OCI-LY7 (cell line): ENCODE measurements around the gene RPS5. TPM values are rescaled to one million over a fixed set of nuclear protein-coding genes. Genes with fewer than 3 reads are reported as not detected.

Source experiments
- BruUV-seq: library from RNA; stranded (reverse); fragments of 400-500 nt; replicated peaks from 2 replicates; lab custom pipeline; 2021; lab: Mats Ljungman, UMichigan
- CTCF ChIA-PET: fragments of 300-600 bp; sonication (Branson Sonifier 250); formaldehyde crosslinking; loops from one replicate; lab custom pipeline; 2022; ENCODE audit warnings: antibody characterized with exemption; ENCODE audit not compliant: unreplicated experiment; lab: Charles Lee
- POLR2A ChIA-PET: fragments of 300-600 bp; sonication (Branson Sonifier 250); formaldehyde crosslinking; loops from one replicate; lab custom pipeline; 2022; ENCODE audit warnings: antibody characterized with exemption; lab: Charles Lee
- DNase-seq: peaks from one replicate; pipeline ENCODE4 v3.0.0-alpha.2; 2015; ENCODE audit warnings: low spot score
- H2AFZ ChIP-seq: fragments of 200-600 bp; sonication (generic), shearing (Covaris generic); 2 replicates; pipeline ENCODE4 v1.6.1; 2014; ENCODE audit warnings: mild to moderate bottlenecking, antibody characterized with exemption, low read length, moderate library complexity
- H3K27ac ChIP-seq: fragments of 200-600 bp; sonication (generic); 2 replicates; pipeline ENCODE4 v1.5.1; 2014; ENCODE audit warnings: mixed run types, low read depth, mild to moderate bottlenecking, moderate library complexity, low read length, inconsistent platforms; ENCODE audit not compliant: poor library complexity, severe bottlenecking
- H3K36me3 ChIP-seq: fragments of 200-600 bp; sonication (generic); 2 replicates; pipeline ENCODE4 v1.6.1; 2014; ENCODE audit warnings: mild to moderate bottlenecking, antibody characterized with exemption, low read length, moderate library complexity, mixed read lengths; ENCODE audit not compliant: insufficient read depth
- H3K4me1 ChIP-seq: fragments of 200-600 bp; sonication (generic); 2 replicates; pipeline ENCODE4 v1.5.1; 2014; ENCODE audit warnings: mild to moderate bottlenecking, low read length; ENCODE audit not compliant: insufficient read depth, poor library complexity, severe bottlenecking
- H3K4me2 ChIP-seq: fragments of 200-600 bp; sonication (generic); 2 replicates; pipeline ENCODE4 v1.6.1; 2014; ENCODE audit warnings: mild to moderate bottlenecking, low read length
- H3K4me3 ChIP-seq: fragments of 200-600 bp; sonication (generic); 2 replicates; pipeline ENCODE4 v1.5.1; 2014; ENCODE audit warnings: mild to moderate bottlenecking, low read depth, low read length; ENCODE audit not compliant: poor library complexity, severe bottlenecking
- H3K79me2 ChIP-seq: fragments of 200-600 bp; sonication (generic); 2 replicates; pipeline ENCODE4 v1.6.1; 2016; ENCODE audit warnings: low read depth, mild to moderate bottlenecking, low read length, moderate library complexity, mixed read lengths; ENCODE audit not compliant: insufficient read depth
- H3K9me2 ChIP-seq: fragments of 200-600 bp; sonication (generic); 2 replicates; pipeline ENCODE4 v1.6.1; 2016; ENCODE audit warnings: mild to moderate bottlenecking, low read length, mixed read lengths; ENCODE audit not compliant: insufficient read depth
- H3K9me3 ChIP-seq: fragments of 200-600 bp; sonication (generic); 2 replicates; pipeline ENCODE4 v1.6.1; 2014; ENCODE audit warnings: mild to moderate bottlenecking, mixed run types, low read length, mixed read lengths
- H4K20me1 ChIP-seq: fragments of 200-600 bp; sonication (generic); 2 replicates; pipeline ENCODE4 v1.6.1; 2014; ENCODE audit warnings: mild to moderate bottlenecking, antibody characterized with exemption, low read length, moderate library complexity, mixed read lengths; ENCODE audit not compliant: insufficient read depth
- CTCF ChIP-seq: fragments of 200-600 bp; sonication (generic); conservative IDR thresholded peaks from 2 replicates; pipeline ENCODE4 v1.5.1; 2014; ENCODE audit warnings: mild to moderate bottlenecking, antibody characterized with exemption, low read length, moderate library complexity, mixed read lengths
- EZH2phosphoT487 ChIP-seq: fragments of 200-600 bp; sonication (generic); IDR thresholded peaks from 2 replicates; pipeline ENCODE4 v1.6.1; 2018; ENCODE audit warnings: low read depth, borderline replicate concordance, mild to moderate bottlenecking, mixed run types, antibody characterized with exemption, low read length, moderate library complexity, mixed read lengths
- intact Hi-C: fragments of 100-400 bp; cut with micrococcal nuclease; formaldehyde crosslinking; loops from one replicate; pipeline ENCODE4 v1.10.0; 2022; ENCODE audit not compliant: unreplicated experiment
- total RNA-seq, 2 experiments: library from RNA; depleted of rRNA in 1 of 2; stranded (reverse); fragments of >200 nt in 1 of 2; shearing (Covaris generic) in 1 of 2; gene quantifications; 2 replicates each; pipeline ENCODE4 v1.2.3, GENCODE V29; 2014 to 2022

The RPS5 gene
- total RNA-seq, 2 experiments from 2014 or later: 1,607 to 3,333 TPM

GRCh38 chr19:58381460-58382212 is 5.4 kb upstream of the RPS5 start:
- no peak for DNase-seq
- Histone ChIP-seq H3K27ac (peak overlapping the region; percentile 24), H3K9me2 (no peaks in the 10 kb centered on the region), H3K36me3 (no peaks in the 10 kb centered on the region), H3K79me2 (no peaks in the 10 kb centered on the region; the same call in 1 of the 2 replicates), H3K4me3 (peak overlapping the region; percentile 71), H3K4me2 (peak overlapping the region; percentile 72), H2AFZ (no peak overlapping the region), H3K9me3 (no peaks in the 10 kb centered on the region), H3K4me1 (peaks cover 38% of the 10 kb centered on the region), H4K20me1 (no peaks in the 10 kb centered on the region)
- intact Hi-C loops: loop anchor here (1.0 to 2.0 kb wide), 4 partner anchors 19 to 198 kb away; partner anchors contain the start of genes ERVK3-1, ZNF274, ZNF497 and ZSCAN22
- BruUV-seq: TSS peak; percentile 69
- POLR2A ChIA-PET: interaction anchor here (0.8 to 1.2 kb wide), 2 partner anchors 10 to 146 kb away, joined by 3 to 6 read pairs; no protein-coding TSS in a partner anchor
- CTCF ChIA-PET: interaction anchor here (0.5 to 0.6 kb wide), 2 partner anchors 31 to 917 kb away, joined by 3 to 5 read pairs; no protein-coding TSS in a partner anchor
- TF ChIP-seq CTCF (no peak), EZH2phosphoT487 (no peak)

- TF ChIP-seq EZH2phosphoT487 (no peak), CTCF (no peak)
- H3K4me1 ChIP-seq: peaks cover 42% of the 10 kb centered on the region
- no peak overlapping the region for H2AFZ ChIP-seq
- H3K4me2 ChIP-seq: no peak overlapping the region
- H3K9me2 ChIP-seq: no peaks in the 10 kb centered on the region
- DNase-seq: no peak
- CTCF ChIA-PET: no interaction called here
- no TSS peak for BruUV-seq
- POLR2A ChIA-PET: no interaction called here
- H3K36me3 ChIP-seq: peaks cover 9% of the 10 kb centered on the region
- H3K27ac ChIP-seq: no peak overlapping the region
- no peaks in the 10 kb centered on the region for H3K9me3 ChIP-seq
- no peak overlapping the region for H3K4me3 ChIP-seq
- intact Hi-C loops: no loop called here
- H4K20me1 ChIP-seq: peaks cover 8% of the 10 kb centered on the region; the same call in 1 of the 2 replicates
- peaks cover 11% of the 10 kb centered on the region for H3K79me2 ChIP-seq
These were observed 4.0 kb upstream of the RPS5 start for GRCh38 chr19:58382997-58383603.
